ENCODE measurements around the gene PDE4D. TPM values are rescaled to one million over a fixed set of nuclear protein-coding genes. Genes with fewer than 3 reads are reported as not detected.

PDE4D gene
- total RNA-seq, 2 experiments from 2014 or later: 164 to 175 TPM

- Mint-ChIP-seq H3K9me3 (no peaks in the 10 kb centered on the region), H3K27ac (no peak overlapping the region), H3K4me1 (ENCODE audit: low read depth) (no peaks in the 10 kb centered on the region), H3K4me3 (no peak overlapping the region), H3K36me3 (ENCODE audit: low read depth) (no peaks in the 10 kb centered on the region), H3K27me3 (no peaks in the 10 kb centered on the region)
- ChIA-PET CTCF (interaction anchor here (0.9 to 2.1 kb wide), 12 partner anchors 10 to 237 kb away, joined by 3 to 8 read pairs (median 4); no protein-coding TSS in a partner anchor), POLR2A (interaction anchor here (0.9 to 3.3 kb wide), 16 partner anchors 8 to 1950 kb away, joined by 3 to 72 read pairs (median 4); partner anchors contain the start of gene GPBP1)
- no peaks in the 10 kb centered on the region for H3K9me3 ChIP-seq (ENCODE audit: control insufficient read depth in 1 of 2, insufficient read depth in 1 of 2, low read length in 2 of 2)
- no peak overlapping the region for H3K4me3 ChIP-seq (ENCODE audit: low read length)
- DNase-seq (peak in 4 of 14 experiments; percentile 32 to 76 (median 70)), ATAC-seq (ENCODE audit: poor library complexity) (peak; percentile 30)
- no peaks in the 10 kb centered on the region for H3K27me3 ChIP-seq (ENCODE audit: control insufficient read depth in 1 of 2, insufficient read depth in 2 of 2, low read length in 2 of 2)
- intact Hi-C loops (cut with DNase I, micrococcal nuclease): loop anchor here in 1 of 2 experiments (5.0 kb wide), 2 partner anchors 37 to 152 kb away; no protein-coding TSS in a partner anchor
- H3K27ac ChIP-seq (ENCODE audit: low read depth in 1 of 2, low read length in 2 of 2): peak overlapping the region; percentile 33 to 56
- no peaks in the 10 kb centered on the region for H3K36me3 ChIP-seq (ENCODE audit: insufficient read depth, low read length)
- peaks cover 34% of the 10 kb centered on the region for H3K4me1 ChIP-seq (ENCODE audit: insufficient read depth, low read length)
- TF ChIP-seq, protein P1, sequence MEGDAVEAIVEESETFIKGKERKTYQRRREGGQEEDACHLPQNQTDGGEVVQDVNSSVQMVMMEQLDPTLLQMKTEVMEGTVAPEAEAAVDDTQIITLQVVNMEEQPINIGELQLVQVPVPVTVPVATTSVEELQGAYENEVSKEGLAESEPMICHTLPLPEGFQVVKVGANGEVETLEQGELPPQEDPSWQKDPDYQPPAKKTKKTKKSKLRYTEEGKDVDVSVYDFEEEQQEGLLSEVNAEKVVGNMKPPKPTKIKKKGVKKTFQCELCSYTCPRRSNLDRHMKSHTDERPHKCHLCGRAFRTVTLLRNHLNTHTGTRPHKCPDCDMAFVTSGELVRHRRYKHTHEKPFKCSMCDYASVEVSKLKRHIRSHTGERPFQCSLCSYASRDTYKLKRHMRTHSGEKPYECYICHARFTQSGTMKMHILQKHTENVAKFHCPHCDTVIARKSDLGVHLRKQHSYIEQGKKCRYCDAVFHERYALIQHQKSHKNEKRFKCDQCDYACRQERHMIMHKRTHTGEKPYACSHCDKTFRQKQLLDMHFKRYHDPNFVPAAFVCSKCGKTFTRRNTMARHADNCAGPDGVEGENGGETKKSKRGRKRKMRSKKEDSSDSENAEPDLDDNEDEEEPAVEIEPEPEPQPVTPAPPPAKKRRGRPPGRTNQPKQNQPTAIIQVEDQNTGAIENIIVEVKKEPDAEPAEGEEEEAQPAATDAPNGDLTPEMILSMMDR (IDR thresholded peaks at IDR 0.05): no peak
Observed at GRCh38 chr5:59123595-59124561, 769.6 kb downstream of the PDE4D start.

DNA sequence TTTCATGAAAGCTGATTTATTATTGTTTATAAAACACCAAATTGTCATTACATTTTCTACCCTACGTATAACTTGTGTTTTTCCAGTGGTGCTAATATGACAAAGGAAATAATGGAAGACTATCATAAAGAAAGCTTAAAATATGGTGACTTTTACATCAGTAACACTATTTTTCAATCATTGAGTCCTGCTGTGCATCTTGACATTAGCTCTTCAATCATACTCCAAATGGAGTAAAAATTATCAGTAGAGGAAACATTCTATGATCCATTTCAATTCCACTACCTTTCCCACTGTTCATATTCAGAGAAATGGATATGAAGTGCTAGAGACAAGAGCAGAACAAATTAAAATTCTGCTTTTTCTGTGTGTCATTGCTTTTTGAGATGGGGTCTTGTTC, 774.0 kb downstream of the PDE4D start:
- no peaks in the 10 kb centered on the region for H3K4me1 Mint-ChIP-seq (ENCODE audit: low read depth)

GRCh38 chr5:59117320-59117719, 776.2 kb downstream of the PDE4D start:
- intact Hi-C loops (cut with DNase I, micrococcal nuclease): no loop called here
- Histone ChIP-seq H3K4me3 (ENCODE audit: low read length) (no peak overlapping the region), H3K9me3 (ENCODE audit: control insufficient read depth in 1 of 2, insufficient read depth in 1 of 2, low read length in 2 of 2) (no peaks in the 10 kb centered on the region), H3K27ac (ENCODE audit: low read depth in 1 of 2, low read length in 2 of 2) (no peak overlapping the region), H3K36me3 (ENCODE audit: insufficient read depth, low read length) (no peaks in the 10 kb centered on the region), H3K27me3 (ENCODE audit: control insufficient read depth in 1 of 2, insufficient read depth in 2 of 2, low read length in 2 of 2) (no peaks in the 10 kb centered on the region), H3K4me1 (ENCODE audit: insufficient read depth, low read length) (no peaks in the 10 kb centered on the region)
- no peaks in the 10 kb centered on the region for H3K27me3 Mint-ChIP-seq
- no peak overlapping the region for H3K27ac Mint-ChIP-seq
- no peaks in the 10 kb centered on the region for H3K36me3 Mint-ChIP-seq (ENCODE audit: low read depth)
- ATAC-seq (ENCODE audit: poor library complexity) (no peak), DNase-seq (no peak)
- no peak overlapping the region for H3K4me3 Mint-ChIP-seq
- no peaks in the 10 kb centered on the region for H3K4me1 Mint-ChIP-seq (ENCODE audit: low read depth)
- CTCF ChIA-PET: interaction anchor here (0.9 kb wide), 1 partner anchor 81 kb away, joined by 3 read pairs; no protein-coding TSS in a partner anchor
- POLR2A ChIA-PET: no interaction called here
- no peaks in the 10 kb centered on the region for H3K9me3 Mint-ChIP-seq
- TF ChIP-seq, protein P1 (IDR thresholded peaks at IDR 0.05): no peak

More for the DNA sequence above, 774.0 kb downstream of the PDE4D start:
- no peaks in the 10 kb centered on the region for H3K9me3 Mint-ChIP-seq
- ATAC-seq (ENCODE audit: poor library complexity) (no peak), DNase-seq (no peak)
- H3K9me3 ChIP-seq (ENCODE audit: control insufficient read depth in 1 of 2, insufficient read depth in 1 of 2, low read length in 2 of 2): no peaks in the 10 kb centered on the region
- TF ChIP-seq, protein P1 (IDR thresholded peaks at IDR 0.05): no peak
- no peaks in the 10 kb centered on the region for H3K36me3 ChIP-seq (ENCODE audit: insufficient read depth, low read length)
- H3K4me3 Mint-ChIP-seq: no peak overlapping the region
- no peaks in the 10 kb centered on the region for H3K27me3 ChIP-seq (ENCODE audit: control insufficient read depth in 1 of 2, insufficient read depth in 2 of 2, low read length in 2 of 2)
- no peaks in the 10 kb centered on the region for H3K27me3 Mint-ChIP-seq
- H3K27ac Mint-ChIP-seq: no peak overlapping the region
- H3K4me3 ChIP-seq (ENCODE audit: low read length): no peak overlapping the region
- H3K36me3 Mint-ChIP-seq (ENCODE audit: low read depth): no peaks in the 10 kb centered on the region
- ChIA-PET CTCF (interaction anchor here (1.2 kb wide), 2 partner anchors 14 to 55 kb away, joined by 3 to 4 read pairs; no protein-coding TSS in a partner anchor), POLR2A (interaction anchor here (1.4 kb wide), 1 partner anchor 80 kb away, joined by 4 read pairs; no protein-coding TSS in a partner anchor)
- H3K4me1 ChIP-seq (ENCODE audit: insufficient read depth, low read length): peaks cover 6% of the 10 kb centered on the region
- no peak overlapping the region for H3K27ac ChIP-seq (ENCODE audit: low read depth in 1 of 2, low read length in 2 of 2)
- intact Hi-C loops (cut with DNase I, micrococcal nuclease): loop anchor here in 1 of 2 experiments (2.0 kb wide), 1 partner anchor 19 kb away; no protein-coding TSS in a partner anchor
